Measurements from ENCODE around the gene DOK3.

DOK3 gene

GRCh38 chr5:177478711-177479646 is 30.6 kb downstream of the DOK3 start:
- DNase-seq = peak; percentile 71

- DNase-seq = no peak
Observed at GRCh38 chr5:177477701-177478477, 31.7 kb downstream of the DOK3 start.

DNA sequence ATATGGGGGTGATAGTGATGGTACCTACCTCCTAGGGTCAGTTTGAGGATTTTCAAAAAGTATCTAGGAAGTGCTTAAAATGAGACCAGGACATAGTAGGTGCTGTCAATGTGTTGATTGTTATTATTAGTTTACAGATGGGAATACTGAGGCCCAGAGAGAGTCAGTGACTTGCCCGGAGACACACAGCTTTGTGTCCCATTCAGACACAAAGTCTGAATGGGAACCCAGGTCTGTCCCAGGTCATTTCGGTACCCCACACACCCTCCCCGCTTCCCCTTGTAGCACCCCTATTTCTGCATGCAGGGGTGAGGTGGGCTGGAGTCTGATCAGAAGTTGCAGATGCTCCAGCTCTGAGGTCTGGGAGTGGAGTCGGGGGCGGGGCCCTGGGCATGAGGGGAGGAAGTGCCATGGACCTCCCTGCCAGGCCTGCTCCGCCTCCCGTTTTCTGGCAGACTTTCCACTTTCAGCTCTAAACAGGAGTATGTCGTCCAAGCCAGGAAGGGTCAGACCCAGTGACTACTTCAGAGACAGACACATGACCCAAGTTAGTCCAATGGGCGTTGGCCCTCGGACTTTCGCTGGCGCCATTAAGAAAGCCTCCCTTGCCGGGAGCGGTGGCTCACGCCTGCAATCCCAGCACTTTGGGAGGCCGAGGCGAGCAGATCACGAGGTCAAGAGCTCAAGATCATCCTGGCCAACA is 32.9 kb downstream of the DOK3 start:
- DNase-seq = no peak

DNA sequence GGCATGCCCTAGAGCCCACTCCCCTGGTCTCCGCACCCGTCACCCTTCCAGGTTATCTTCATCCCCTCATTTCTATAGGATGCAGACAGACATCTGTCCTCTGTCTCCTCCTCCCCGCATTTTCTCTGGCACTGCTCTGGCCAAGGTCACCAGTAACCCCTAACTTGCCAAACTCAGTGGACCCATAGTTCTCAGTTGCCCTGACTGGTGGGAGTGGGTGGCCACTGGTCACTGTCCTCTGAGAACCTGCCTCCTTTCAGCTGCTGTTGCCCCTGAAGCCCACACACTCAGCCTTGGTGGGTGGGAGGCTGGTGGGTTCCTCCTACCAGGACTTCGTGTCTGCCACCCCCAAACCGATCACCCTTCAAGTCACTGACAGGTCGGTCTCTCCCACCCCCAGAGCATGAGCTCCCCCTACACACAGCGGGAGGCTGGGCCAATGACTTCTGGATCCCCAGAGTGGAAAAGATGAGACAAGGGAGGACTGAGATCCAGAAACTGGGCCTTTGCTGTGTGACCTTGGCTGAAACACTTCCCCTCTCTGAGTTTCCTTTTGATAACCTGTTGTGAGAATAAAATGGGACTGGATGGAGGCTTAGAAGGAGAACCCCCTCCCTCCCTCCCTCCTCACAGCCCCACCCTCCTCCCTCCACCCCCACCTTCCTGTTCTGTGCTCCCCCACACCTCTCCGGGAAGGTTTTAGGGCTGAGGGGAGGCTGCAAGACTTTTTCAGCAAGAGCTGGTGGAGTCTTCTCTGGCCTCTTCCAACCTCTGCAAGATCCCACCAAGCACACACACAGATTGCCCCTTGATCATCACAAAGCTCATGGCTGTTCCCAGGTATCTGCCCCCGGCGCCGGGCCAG is 33.8 kb downstream of the DOK3 start:
- no peak for DNase-seq

GRCh38 chr5:177474846-177475562 is 34.6 kb downstream of the DOK3 start:
- DNase-seq = no peak

- DNase-seq = no peak
Observed at GRCh38 chr5:177474002-177474476, 35.6 kb downstream of the DOK3 start.

DNA sequence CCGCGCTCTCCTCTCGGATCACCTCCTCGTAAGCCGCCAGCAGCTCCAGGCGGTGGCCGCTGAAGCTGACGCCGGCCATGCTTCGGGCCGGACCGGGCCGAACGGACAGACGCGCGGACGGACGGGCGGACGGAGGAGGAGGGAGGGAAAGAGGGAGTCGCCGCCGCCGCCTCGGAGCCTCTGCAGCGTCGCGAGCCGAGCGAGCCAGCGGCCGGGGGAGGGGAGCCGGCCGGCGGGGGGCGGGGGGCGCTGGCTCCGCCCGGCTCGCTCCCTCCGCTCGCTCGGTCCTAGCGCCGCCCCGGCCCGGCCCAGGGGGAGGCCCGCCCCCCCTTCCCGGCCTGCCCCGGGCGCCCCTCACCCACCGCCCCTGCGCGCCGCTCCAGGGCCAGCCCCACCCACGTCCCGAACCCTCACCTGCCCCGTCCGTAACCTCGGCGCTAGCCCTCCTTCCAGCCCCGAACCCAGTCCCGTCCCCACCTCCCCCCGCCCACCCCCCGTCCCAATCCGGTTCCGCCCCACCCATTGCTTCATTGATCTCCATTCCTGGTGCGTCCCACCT is 36.1 kb downstream of the DOK3 start, which contains the start of gene DBN1:
Gene DBN1, minus strand, starts transcription at position 192 of the 559 bp plus-strand sequence. Its CDS starts 113 bp downstream, at position 79.
- no peak for DNase-seq

GRCh38 chr5:177472460-177473442 is 36.9 kb downstream of the DOK3 start:
- DNase-seq = no peak

- no peak for DNase-seq
Observed at GRCh38 chr5:177471610-177472356, 37.8 kb downstream of the DOK3 start.

GRCh38 chr5:177470759-177471536 is 38.7 kb downstream of the DOK3 start:
- no peak for DNase-seq

DNA sequence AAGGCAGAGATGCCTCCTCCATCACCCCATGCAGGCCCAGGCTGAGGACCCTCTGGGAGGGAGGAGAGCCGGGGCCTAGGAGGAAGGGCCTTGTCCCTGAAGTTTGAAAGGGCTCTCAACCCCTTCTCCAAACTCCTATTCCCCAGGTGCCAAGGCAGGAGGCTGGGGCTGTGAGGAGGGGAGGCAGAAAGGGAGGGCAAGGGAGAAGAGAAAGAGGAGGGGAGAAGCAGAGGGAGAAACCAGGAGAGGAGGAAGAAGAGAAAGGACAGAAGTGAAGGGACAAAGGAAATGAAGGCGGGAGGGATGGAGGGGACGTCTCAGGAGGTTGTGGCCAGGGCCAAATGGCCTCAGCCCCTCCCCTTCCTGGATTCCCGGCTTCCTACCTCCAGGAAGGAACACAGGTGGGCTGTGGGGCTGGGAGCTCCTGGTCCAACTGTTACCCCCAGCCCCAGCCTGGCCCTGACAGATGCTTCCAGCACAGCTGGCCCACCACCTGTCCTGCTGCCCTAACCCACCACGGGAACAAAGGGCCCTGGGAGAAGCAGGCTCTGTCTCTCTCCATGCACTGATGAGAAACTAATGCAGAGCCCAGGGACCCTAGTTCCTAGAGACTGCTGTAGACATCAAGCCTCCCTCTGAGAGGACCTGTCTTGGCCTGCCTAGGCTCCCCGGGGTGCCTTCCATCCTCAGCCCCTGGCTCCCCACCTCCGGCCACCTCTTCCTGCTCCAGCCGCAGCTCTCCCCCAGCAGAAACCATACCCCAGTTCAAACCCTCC is 39.7 kb downstream of the DOK3 start:
- no peak for DNase-seq

- no peak for DNase-seq
Observed at GRCh38 chr5:177468685-177469628, 40.7 kb downstream of the DOK3 start.

DNA sequence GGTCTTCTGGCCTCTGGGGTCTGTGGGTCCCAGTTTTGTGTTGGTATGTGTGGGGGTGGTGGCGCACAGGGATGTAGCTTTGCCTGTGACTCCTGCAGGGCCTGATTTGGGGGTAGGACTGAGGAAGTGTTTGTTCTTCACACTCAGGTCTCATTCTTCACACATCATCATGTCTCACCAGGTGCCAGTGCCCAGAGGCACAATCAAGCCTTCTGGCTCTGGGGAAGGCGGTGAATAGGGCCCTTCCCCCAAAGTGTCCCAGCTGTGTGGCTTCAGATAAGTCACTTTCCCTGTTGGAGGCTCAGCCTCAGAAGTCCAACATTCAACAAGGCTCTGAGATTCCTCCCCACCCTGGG is 41.3 kb downstream of the DOK3 start:
- no peak for DNase-seq

DNA sequence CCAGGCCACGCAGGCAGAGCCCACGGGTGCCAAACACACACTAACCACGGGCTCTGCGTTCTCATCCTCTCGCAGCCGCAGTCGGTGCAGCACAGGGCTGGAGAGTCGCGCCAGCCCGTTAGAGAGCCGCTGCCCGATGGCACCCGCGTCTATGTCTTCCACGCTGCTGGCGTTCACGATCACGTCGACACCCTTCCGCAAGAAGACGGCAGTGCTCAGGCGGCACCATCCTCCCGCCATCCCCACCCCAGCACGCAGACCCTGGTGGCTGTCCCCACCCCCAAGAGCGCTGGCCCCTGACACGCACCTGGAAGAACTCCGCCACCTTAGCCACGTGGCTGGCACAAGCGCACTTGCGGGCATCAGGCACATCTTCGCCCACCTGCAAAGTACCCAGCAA is 42.2 kb downstream of the DOK3 start:
- no peak for DNase-seq

DNA sequence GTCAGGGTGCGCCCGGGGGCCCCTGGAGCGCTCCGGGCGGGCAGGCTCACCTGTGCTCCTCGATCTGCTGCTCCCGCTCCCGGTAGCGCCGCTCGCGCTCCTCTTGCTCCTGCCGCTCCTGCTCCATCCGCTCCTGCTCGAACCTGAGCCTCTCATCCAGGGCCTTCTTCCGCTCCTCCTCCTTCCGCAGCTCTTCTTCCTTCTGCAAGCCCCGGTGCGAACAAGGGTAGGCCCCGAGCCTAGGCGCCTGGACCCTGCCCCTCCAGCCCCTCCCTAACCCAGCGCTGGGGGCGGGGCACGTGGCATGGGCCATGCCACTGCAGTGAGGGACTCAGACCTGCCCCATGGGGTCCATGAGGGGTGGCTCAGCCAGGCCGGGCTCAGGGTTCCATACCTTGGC is 42.8 kb downstream of the DOK3 start:
- no peak for DNase-seq

DNA sequence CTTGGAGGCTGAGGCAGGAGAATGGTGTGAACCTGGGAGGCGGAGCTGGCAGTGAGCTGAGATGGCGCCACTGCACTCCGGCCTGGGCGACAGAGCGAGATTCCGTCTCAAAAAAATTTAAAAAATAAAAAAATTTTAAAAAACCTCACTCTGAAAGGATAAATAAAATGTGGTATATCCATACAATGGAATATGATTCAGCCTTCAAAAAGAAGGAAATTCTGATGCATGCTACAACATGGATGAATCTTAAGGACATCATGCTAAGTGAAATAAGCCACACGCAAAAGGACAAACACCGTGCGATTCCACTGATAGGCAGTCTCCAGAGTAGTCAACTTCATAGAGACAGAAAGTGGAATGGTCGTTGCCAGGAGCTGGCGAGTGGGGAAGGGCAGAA is 44.6 kb downstream of the DOK3 start:
- DNase-seq = no peak
